Subcutaneous adipose tissue (tissue), 4 donors: ENCODE measurements around the gene SEC63. TPM values are rescaled to one million over a fixed set of nuclear protein-coding genes. Genes with fewer than 3 reads are reported as not detected.

Source experiments
- total RNA-seq, 4 donors: library from RNA; depleted of rRNA; stranded (reverse); fragments of >200 nt; gene quantifications; one replicate each; pipeline ENCODE4 v1.1.0, GENCODE V29; 2016
- TF ChIP-seq, protein P1 (sequence below): fragments of 450-650 bp; IDR thresholded peaks from one replicate; pipeline ENCODE4 v1.5.1; 2016; ENCODE audit warnings: low read depth, mild to moderate bottlenecking, control low read depth, antibody characterized with exemption, moderate library complexity

The SEC63 gene
- total RNA-seq, 4 donors from 2014 or later, result 39.0 to 75.2 (median 43.7) TPM

DNA sequence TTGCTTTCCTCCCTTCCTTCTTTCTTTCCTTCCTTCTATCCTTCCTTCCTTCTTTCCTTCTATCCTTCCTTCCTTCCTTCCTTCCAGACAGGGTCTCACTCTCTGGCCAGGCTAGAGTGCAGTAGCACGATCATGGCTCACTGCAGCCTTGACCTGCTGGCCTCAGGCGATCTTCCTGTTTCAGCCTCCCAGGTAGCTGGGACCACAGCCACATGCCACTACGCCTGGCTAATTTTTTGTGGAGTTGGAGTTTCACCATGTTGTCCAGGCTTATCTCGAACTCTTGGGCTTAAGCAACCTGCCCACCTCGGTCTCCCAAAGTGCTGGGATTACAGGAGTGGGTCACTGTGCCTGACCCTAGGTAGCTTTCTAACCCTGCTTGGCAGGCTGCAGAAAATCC lies 12.2 kb upstream of the SEC63 start:
- TF ChIP-seq, protein P1, sequence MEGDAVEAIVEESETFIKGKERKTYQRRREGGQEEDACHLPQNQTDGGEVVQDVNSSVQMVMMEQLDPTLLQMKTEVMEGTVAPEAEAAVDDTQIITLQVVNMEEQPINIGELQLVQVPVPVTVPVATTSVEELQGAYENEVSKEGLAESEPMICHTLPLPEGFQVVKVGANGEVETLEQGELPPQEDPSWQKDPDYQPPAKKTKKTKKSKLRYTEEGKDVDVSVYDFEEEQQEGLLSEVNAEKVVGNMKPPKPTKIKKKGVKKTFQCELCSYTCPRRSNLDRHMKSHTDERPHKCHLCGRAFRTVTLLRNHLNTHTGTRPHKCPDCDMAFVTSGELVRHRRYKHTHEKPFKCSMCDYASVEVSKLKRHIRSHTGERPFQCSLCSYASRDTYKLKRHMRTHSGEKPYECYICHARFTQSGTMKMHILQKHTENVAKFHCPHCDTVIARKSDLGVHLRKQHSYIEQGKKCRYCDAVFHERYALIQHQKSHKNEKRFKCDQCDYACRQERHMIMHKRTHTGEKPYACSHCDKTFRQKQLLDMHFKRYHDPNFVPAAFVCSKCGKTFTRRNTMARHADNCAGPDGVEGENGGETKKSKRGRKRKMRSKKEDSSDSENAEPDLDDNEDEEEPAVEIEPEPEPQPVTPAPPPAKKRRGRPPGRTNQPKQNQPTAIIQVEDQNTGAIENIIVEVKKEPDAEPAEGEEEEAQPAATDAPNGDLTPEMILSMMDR, result no peak

DNA sequence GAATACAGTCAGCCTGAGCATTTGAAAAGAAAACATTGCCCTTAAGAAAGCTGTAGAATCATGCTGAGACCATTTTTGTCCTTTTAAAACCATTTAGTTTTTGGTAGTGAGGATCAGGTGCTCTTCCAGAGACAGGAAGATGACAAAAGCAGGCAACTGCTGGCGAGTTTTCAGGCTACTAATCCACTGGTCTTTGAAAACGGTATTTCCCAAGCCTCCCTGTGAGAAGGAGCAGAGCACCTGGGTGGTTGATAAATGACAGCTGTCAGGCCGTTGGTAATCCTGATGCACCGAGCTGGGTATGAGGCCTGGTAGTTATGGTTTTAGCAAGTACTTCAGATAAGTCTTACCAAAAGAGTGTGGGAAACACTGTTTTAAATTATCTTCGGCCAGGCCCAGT lies 10.1 kb upstream of the SEC63 start:
- TF ChIP-seq, protein P1, result no peak

DNA sequence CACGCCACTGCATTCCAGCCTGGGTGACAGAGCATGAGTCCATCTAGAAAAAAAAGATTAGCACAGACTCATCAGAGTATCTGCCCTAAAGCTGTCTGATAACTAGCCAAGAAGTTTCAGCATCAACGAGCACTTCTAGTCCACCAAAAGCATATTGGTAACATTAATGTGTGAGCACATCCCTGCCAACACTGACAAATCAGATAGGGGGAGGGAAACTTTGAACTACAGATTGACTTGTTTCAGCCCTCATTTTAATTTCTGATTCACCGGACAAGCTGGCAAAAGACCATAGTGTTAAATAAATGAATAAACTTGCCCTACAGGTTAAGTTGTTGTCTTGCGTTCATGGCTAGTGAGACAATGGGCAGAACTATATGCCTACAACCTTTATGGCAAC lies 7.7 kb upstream of the SEC63 start:
- TF ChIP-seq, protein P1, result no peak

DNA sequence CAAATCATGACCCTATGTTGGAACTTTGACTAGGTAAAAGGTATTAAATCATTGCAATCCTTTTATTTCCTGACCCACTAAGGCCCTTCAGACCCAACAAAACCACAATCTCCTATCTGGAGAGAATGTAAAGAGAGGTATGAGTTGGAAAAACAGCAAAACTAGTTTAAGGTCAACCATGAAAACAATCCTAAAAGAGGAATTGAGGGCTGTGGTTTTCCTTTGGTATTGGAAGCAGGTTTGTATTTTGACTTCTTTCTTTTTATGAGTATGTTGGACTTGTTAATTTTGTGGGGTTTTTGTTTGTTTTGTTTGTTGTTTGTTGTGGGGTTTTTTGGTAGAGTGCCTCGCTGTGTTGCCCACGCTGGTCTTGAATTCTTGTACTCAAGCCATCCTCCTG lies 4.7 kb upstream of the SEC63 start:
- TF ChIP-seq, protein P1, result no peak

DNA sequence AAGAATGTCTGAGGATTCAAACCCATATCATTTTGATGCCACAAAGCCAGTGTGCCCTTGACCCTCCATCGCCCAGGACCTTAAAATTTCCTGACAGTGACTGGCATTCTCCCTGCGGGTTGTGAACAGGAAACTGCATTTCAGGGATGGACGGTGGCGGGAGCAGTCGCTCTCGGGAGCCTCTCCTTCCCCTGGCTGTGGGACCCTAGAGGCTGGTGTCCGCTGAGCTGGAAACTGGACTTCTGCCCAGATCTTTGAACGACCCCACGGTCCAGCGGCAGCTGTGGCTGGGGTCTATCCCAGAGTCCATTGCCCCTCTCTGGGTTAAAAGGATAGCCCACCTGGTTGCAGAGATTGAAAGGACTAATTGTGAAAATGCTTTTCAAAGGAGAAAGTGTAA lies 1.4 kb upstream of the SEC63 start:
- TF ChIP-seq, protein P1, result no peak

DNA sequence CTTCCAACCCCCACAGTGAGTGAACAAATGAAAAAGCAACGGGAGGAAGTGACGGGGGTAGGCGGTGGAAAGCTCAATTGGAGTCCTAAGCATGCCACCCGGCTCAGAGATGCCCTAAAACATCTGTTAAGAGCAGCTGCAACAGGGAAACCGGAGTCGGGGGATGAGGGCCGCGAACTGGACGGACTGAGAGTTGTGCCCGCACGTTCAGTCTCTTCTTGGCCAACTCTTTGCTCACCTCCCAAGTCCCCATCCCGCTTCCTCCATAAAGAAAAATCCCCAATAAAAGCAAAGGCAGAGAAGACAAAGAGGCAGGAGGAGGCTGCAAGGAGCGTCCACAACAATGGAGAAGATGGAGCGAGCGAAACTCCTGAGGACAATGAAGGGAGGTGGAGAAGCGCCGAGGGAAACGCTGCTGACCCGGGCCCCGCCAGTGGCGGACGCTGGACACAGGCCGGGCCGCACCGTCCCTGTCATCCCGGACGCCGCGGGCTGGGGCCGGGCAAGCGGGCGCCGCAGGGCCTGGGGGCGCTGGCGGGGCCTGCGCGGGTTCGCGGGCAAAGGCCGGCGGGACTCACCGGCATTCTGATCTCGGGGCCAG lies 600 bp downstream of the SEC63 start:
- TF ChIP-seq, protein P1, result no peak

DNA sequence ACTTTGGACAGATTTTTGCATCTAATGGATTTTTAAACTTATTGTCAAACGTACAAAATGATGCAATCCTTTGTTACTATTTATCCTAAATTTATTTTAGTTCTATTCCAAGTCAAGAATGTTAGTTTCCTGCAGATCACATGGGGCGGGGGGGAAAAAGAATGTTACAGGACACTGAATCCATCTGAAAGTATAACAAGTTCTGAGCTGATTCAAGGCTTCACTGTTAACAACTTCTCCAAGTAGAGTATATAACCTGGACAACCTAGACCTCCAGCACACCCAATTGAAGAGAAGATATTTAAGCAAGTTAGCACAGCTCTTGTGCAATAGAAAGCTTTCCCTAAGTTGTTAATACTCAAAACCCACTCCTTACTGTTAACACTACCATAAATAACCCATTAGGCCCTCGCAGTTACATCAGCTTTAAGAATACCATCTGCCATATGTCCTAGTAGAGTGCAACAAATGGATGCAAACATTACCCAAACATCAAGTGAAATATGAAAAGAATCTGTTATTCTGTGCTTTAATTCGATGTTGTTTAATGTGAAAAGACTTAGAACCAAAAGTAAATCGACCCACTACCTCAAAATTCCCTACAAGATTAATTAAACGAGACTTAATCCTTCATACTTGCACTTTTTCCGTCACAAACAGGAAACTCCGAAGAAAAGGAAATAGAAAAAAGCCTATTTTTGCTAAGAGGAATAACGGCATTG lies 1.3 kb downstream of the SEC63 start:
- TF ChIP-seq, protein P1, result no peak
